GM19193 (cell line): ENCODE measurements around the gene ZAR1.

Experiments used
- POLR2A ChIP-seq: IDR thresholded peaks from 4 replicates; pipeline ENCODE4 v1.6.1; 2011; ENCODE audit not compliant: insufficient read depth, insufficient read length; ENCODE audit errors: extremely low read depth

The ZAR1 gene

GRCh38 chr4:48490012-48490679, at the start of gene ZAR1:
ZAR1 (plus strand) TSS chr4:48490252; CDS start chr4:48490292, 40 bp downstream.
- no peak for TF ChIP-seq POLR2A

GRCh38 chr4:48445704-48446103, 44.3 kb upstream of the ZAR1 start:
- TF ChIP-seq POLR2A = no peak

GRCh38 chr4:48446642-48447041, 43.4 kb upstream of the ZAR1 start:
- no peak for TF ChIP-seq POLR2A

GRCh38 chr4:48449151-48449550, 40.9 kb upstream of the ZAR1 start:
- no peak for TF ChIP-seq POLR2A

GRCh38 chr4:48450740-48451139, 39.3 kb upstream of the ZAR1 start:
- TF ChIP-seq POLR2A = no peak

- no peak for TF ChIP-seq POLR2A
Measured at GRCh38 chr4:48454591-48454990, 35.5 kb upstream of the ZAR1 start.

GRCh38 chr4:48461000-48461399, 29.1 kb upstream of the ZAR1 start:
- no peak for TF ChIP-seq POLR2A

GRCh38 chr4:48462363-48462762, 27.7 kb upstream of the ZAR1 start:
- no peak for TF ChIP-seq POLR2A

- no peak for TF ChIP-seq POLR2A
Measured at GRCh38 chr4:48467442-48467841, 22.6 kb upstream of the ZAR1 start.

GRCh38 chr4:48467891-48468290, 22.2 kb upstream of the ZAR1 start:
- no peak for TF ChIP-seq POLR2A

- no peak for TF ChIP-seq POLR2A
Measured at GRCh38 chr4:48470137-48470536, 19.9 kb upstream of the ZAR1 start.

GRCh38 chr4:48470570-48470969, 19.5 kb upstream of the ZAR1 start:
- no peak for TF ChIP-seq POLR2A

- TF ChIP-seq POLR2A = no peak
Measured at GRCh38 chr4:48472794-48473193, 17.3 kb upstream of the ZAR1 start.

- TF ChIP-seq POLR2A = no peak
Measured at GRCh38 chr4:48475770-48476169, 14.3 kb upstream of the ZAR1 start.

- TF ChIP-seq POLR2A = no peak
Measured at GRCh38 chr4:48478273-48478672, 11.8 kb upstream of the ZAR1 start.

- no peak for TF ChIP-seq POLR2A
Measured at GRCh38 chr4:48481581-48481980, 8.5 kb upstream of the ZAR1 start.
